SK-N-SH (cell line): ENCODE results near the gene SAMD8. TPM values are rescaled to one million over a fixed set of nuclear protein-coding genes. Genes with fewer than 3 reads are reported as not detected.

ENCODE experiments used
- CTCF ChIA-PET: fragments of 300-600, 350-600 bp; formaldehyde crosslinking; extraction: SDS; loops from one replicate; lab custom pipeline; 2021; lab: Yijun Ruan, JAX
- POLR2A ChIA-PET: fragments of 350-600 bp; sonication (Branson Sonifier 250); formaldehyde crosslinking; extraction: SDS; loops from one replicate; lab custom pipeline; 2020; ENCODE audit warnings: antibody characterized with exemption, inconsistent platforms; lab: Yijun Ruan, JAX
- DNase-seq: peaks from one replicate; pipeline ENCODE4 v3.0.0; 2012
- H2AFZ ChIP-seq: fragments of 200-600 bp; sonication (generic); 2 replicates; pipeline ENCODE4 v1.8.1; 2016; ENCODE audit warnings: antibody characterized with exemption, mild to moderate bottlenecking, low read depth
- H3F3A ChIP-seq: fragments of 200-600 bp; sonication (generic); replicated peaks from 2 replicates; pipeline ENCODE3; 2016; ENCODE audit warnings: antibody characterized with exemption, mild to moderate bottlenecking; ENCODE audit not compliant: insufficient read depth
- H3K27ac ChIP-seq, 2 experiments: fragments of 200-500 bp in 1 of 2; fragments of 200-600 bp in 1 of 2; sonication (Bioruptor generic) in 1 of 2; sonication (generic), shearing (Covaris generic) in 1 of 2; 2 replicates each; pipeline versions ENCODE4 v1.5.1 to v1.6.1; 2014 to 2016; ENCODE audit warnings: low read depth in 2 of 2, inconsistent platforms in 1 of 2, low read length in 1 of 2, mild to moderate bottlenecking in 1 of 2, mixed read lengths in 1 of 2
- H3K27me3 ChIP-seq: fragments of 200-600 bp; sonication (generic), shearing (Covaris generic); 2 replicates; pipeline ENCODE4 v1.6.1; 2016; ENCODE audit warnings: mixed run types; ENCODE audit not compliant: insufficient read depth
- H3K36me3 ChIP-seq, 2 experiments: fragments of 200-500 bp in 1 of 2; fragments of 200-600 bp in 1 of 2; sonication (Bioruptor generic) in 1 of 2; sonication (generic) in 1 of 2; replicated peaks in 1 of 2; 2 replicates each; pipeline versions ENCODE3 to v1.5.1; 2014 to 2016; ENCODE audit warnings: low read length in 1 of 2, mild to moderate bottlenecking in 1 of 2; ENCODE audit not compliant: insufficient read depth in 2 of 2, control insufficient read depth in 1 of 2
- H3K4me1 ChIP-seq, 2 experiments: fragments of 200-500 bp in 1 of 2; fragments of 200-600 bp in 1 of 2; sonication (Bioruptor generic) in 1 of 2; sonication (generic), shearing (Covaris generic) in 1 of 2; 2 replicates each; pipeline versions ENCODE4 v1.5.1 to v1.6.1; 2014 to 2016; ENCODE audit warnings: low read depth in 1 of 2, low read length in 1 of 2, mixed run types in 1 of 2; ENCODE audit not compliant: insufficient read depth in 2 of 2, control insufficient read depth in 1 of 2
- H3K4me2 ChIP-seq: fragments of 200-600 bp; sonication (generic), shearing (Covaris generic); 2 replicates; pipeline ENCODE4 v1.6.1; 2017; ENCODE audit warnings: mixed run types
- H3K4me3 ChIP-seq, 2 experiments: fragments of 200-500 bp in 1 of 2; fragments of 200-600 bp in 1 of 2; sonication (Bioruptor generic) in 1 of 2; sonication (generic), shearing (Covaris generic) in 1 of 2; 2 replicates each; pipeline versions ENCODE4 v1.5.1 to v1.8.1; 2014 to 2016; ENCODE audit warnings: low read depth in 2 of 2, inconsistent platforms in 1 of 2, low read length in 1 of 2, mild to moderate bottlenecking in 1 of 2, mixed read lengths in 1 of 2, moderate library complexity in 1 of 2
- H3K79me2 ChIP-seq: fragments of 200-600 bp; sonication (generic); 2 replicates; pipeline ENCODE4 v1.8.1; 2017; ENCODE audit warnings: mild to moderate bottlenecking; ENCODE audit not compliant: insufficient read depth
- H3K9ac ChIP-seq: fragments of 200-600 bp; sonication (generic); 2 replicates; pipeline ENCODE4 v1.6.1; 2017; ENCODE audit warnings: mixed run types
- H3K9me2 ChIP-seq: fragments of 200-600 bp; sonication (generic); 2 replicates; pipeline ENCODE4 v1.6.1; 2017; ENCODE audit warnings: mixed run types
- H3K9me3 ChIP-seq: fragments of 200-600 bp; sonication (generic); 2 replicates; pipeline ENCODE4 v1.6.1; 2017; ENCODE audit warnings: mixed run types, mild to moderate bottlenecking, moderate library complexity
- H4K20me1 ChIP-seq: fragments of 200-600 bp; sonication (generic); 2 replicates; pipeline ENCODE4 v1.6.1; 2017; ENCODE audit warnings: mild to moderate bottlenecking, mixed run types; ENCODE audit not compliant: insufficient read depth
- ELF1 ChIP-seq: IDR thresholded peaks from 2 replicates; pipeline ENCODE4 v1.4.0; 2012
- EZH2phosphoT487 ChIP-seq: fragments of 200-600 bp; sonication (generic); IDR thresholded peaks from 2 replicates; pipeline ENCODE4 v1.6.1; 2017; ENCODE audit warnings: low read depth, mixed run types, mild to moderate bottlenecking, antibody characterized with exemption, moderate library complexity, borderline replicate concordance
- FOXM1 ChIP-seq: IDR thresholded peaks from 2 replicates; pipeline ENCODE4 v1.4.0; 2012; ENCODE audit warnings: low read depth, mild to moderate bottlenecking
- GATA2 ChIP-seq: sonication (generic); formaldehyde crosslinking; IDR thresholded peaks from 2 replicates; pipeline ENCODE4 v1.5.0; 2020; ENCODE audit warnings: mild to moderate bottlenecking, missing genetic modification reagents
- JUND ChIP-seq: IDR thresholded peaks from 2 replicates; pipeline ENCODE4 v1.4.0; 2012
- MEF2A ChIP-seq: IDR thresholded peaks from 2 replicates; pipeline ENCODE4 v1.4.0; 2012; ENCODE audit warnings: low read depth, borderline replicate concordance
- NFIC ChIP-seq: IDR thresholded peaks from 2 replicates; pipeline ENCODE4 v1.4.0; 2012; ENCODE audit warnings: borderline replicate concordance
- RAD21 ChIP-seq: IDR thresholded peaks from 2 replicates; pipeline ENCODE4 v1.6.1; 2012; ENCODE audit warnings: mild to moderate bottlenecking, low read length
- SIN3A ChIP-seq: IDR thresholded peaks from 2 replicates; pipeline ENCODE4 v1.6.1; 2012; ENCODE audit warnings: low read depth, mild to moderate bottlenecking, low read length, moderate library complexity, borderline replicate concordance
- USF1 ChIP-seq: IDR thresholded peaks from 2 replicates; pipeline ENCODE4 v1.4.0; 2012; ENCODE audit warnings: low read depth, borderline replicate concordance
- USF2 ChIP-seq: fragments of 150-350 bp; IDR thresholded peaks from 2 replicates; pipeline ENCODE4 v1.6.1; 2017; ENCODE audit warnings: antibody characterized with exemption, low read length, low read depth, borderline replicate concordance
- WGBS: methylation state at CpG from one replicate; pipeline ENCODE4 v1.1.6; 2017; ENCODE audit warnings: low lambda C conversion rate; 5-methylcytosine and 5-hydroxymethylcytosine counted together
- polyA plus RNA-seq, 3 experiments: library from polyadenylated mRNA; depleted of rRNA; stranded (reverse); fragments of >200 nt; gene quantifications; 2 replicates each; pipeline ENCODE4 v1.2.3, GENCODE V29; 2012
- TF ChIP-seq, protein P1 (sequence below): fragments of 200-600 bp; sonication (generic); IDR thresholded peaks from 2 replicates; pipeline ENCODE4 v1.6.1; 2017; ENCODE audit warnings: antibody characterized with exemption, mild to moderate bottlenecking, moderate library complexity
- TF ChIP-seq, protein P2 (sequence below): fragments of 150-350 bp; IDR thresholded peaks from 2 replicates; pipeline ENCODE4 v1.6.1; 2016; ENCODE audit warnings: mild to moderate bottlenecking, low read depth, low read length
- TF ChIP-seq, protein P3 (sequence below): IDR thresholded peaks from 2 replicates; pipeline ENCODE4; 2012
- TF ChIP-seq, protein P4 (sequence below): IDR thresholded peaks from 2 replicates; pipeline ENCODE4 v1.4.0; 2012; ENCODE audit warnings: low read depth

SAMD8 gene
- polyA plus RNA-seq, 1 of the 3 experiments (the other 2 are of a cell fraction), result 9.7 TPM

DNA sequence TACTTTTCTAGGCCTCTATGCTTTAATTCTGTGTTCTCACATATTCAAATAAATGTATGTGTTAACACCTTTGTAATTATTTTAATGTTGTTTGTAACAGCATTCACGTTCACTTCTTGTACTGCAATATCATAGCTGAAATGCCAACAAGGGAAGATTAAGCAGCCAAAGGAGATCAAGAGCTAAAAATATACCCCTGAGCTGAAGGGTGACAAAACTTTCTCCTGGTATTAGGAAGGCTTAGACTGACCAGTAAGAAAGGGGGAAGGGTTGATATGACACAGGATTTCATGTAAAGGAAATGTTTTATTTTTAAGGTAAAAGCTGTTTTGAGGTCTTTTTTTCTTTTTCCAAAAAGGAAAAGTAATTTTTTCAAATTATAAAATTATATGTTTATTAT lies 58.8 kb downstream of the SAMD8 start:
- Histone ChIP-seq H4K20me1 (no peaks in the 10 kb centered on the region), H3K27ac (no peak overlapping the region), H3K79me2 (peaks cover 47% of the 10 kb centered on the region), H2AFZ (no peak overlapping the region), H3F3A (peaks cover 10% of the 10 kb centered on the region), H3K4me1 (0 out of 4 replicates have a peak, but pooled peaks cover 0 to 5% of the 10 kb centered on the region in 2 experiments), H3K36me3 (peaks cover 2 to 22% of the 10 kb centered on the region in 2 experiments), H3K27me3 (no peaks in the 10 kb centered on the region), H3K4me3 (no peak overlapping the region)
- WGBS, result 86% methylated on average over 1 of the region's 1 CpG
- no peak for DNase-seq
- TF ChIP-seq RAD21, result no peak
- TF ChIP-seq JUND, result no peak
- no peak for TF ChIP-seq GATA2
- TF ChIP-seq ELF1, result no peak
- no peak for TF ChIP-seq NFIC
- TF ChIP-seq USF1, result no peak
- TF ChIP-seq USF2, result no peak
- TF ChIP-seq MEF2A, result no peak
- TF ChIP-seq, protein P1, sequence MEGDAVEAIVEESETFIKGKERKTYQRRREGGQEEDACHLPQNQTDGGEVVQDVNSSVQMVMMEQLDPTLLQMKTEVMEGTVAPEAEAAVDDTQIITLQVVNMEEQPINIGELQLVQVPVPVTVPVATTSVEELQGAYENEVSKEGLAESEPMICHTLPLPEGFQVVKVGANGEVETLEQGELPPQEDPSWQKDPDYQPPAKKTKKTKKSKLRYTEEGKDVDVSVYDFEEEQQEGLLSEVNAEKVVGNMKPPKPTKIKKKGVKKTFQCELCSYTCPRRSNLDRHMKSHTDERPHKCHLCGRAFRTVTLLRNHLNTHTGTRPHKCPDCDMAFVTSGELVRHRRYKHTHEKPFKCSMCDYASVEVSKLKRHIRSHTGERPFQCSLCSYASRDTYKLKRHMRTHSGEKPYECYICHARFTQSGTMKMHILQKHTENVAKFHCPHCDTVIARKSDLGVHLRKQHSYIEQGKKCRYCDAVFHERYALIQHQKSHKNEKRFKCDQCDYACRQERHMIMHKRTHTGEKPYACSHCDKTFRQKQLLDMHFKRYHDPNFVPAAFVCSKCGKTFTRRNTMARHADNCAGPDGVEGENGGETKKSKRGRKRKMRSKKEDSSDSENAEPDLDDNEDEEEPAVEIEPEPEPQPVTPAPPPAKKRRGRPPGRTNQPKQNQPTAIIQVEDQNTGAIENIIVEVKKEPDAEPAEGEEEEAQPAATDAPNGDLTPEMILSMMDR, result no peak
- TF ChIP-seq EZH2phosphoT487, result no peak
- no peak for TF ChIP-seq SIN3A
- TF ChIP-seq, protein P2, sequence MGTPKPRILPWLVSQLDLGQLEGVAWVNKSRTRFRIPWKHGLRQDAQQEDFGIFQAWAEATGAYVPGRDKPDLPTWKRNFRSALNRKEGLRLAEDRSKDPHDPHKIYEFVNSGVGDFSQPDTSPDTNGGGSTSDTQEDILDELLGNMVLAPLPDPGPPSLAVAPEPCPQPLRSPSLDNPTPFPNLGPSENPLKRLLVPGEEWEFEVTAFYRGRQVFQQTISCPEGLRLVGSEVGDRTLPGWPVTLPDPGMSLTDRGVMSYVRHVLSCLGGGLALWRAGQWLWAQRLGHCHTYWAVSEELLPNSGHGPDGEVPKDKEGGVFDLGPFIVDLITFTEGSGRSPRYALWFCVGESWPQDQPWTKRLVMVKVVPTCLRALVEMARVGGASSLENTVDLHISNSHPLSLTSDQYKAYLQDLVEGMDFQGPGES, result no peak
- TF ChIP-seq, all 33 proteins: peak for 0
- Histone ChIP-seq H3K4me2 (no peak overlapping the region), H3K9me2 (no peaks in the 10 kb centered on the region), H3K9me3 (no peaks in the 10 kb centered on the region), H3K9ac (no peak overlapping the region)
- ChIA-PET CTCF (interaction anchor here (0.6 to 1.1 kb wide), 2 partner anchors 17 to 333 kb away, joined by 3 to 4 read pairs; no protein-coding TSS in a partner anchor), POLR2A (no interaction called here)

GRCh38 chr10:75175046-75175445 lies 63.6 kb downstream of the SAMD8 start:
- peaks cover 2% of the 10 kb centered on the region for H3F3A ChIP-seq
- no peak for DNase-seq
- H2AFZ ChIP-seq, result no peak overlapping the region
- WGBS, result 97% methylated on average over 2 of the region's 2 CpGs
- no peak for TF ChIP-seq JUND
- no peak for TF ChIP-seq SIN3A
- no peak for TF ChIP-seq FOXM1
- TF ChIP-seq, protein P1, result no peak
- TF ChIP-seq, protein P3, sequence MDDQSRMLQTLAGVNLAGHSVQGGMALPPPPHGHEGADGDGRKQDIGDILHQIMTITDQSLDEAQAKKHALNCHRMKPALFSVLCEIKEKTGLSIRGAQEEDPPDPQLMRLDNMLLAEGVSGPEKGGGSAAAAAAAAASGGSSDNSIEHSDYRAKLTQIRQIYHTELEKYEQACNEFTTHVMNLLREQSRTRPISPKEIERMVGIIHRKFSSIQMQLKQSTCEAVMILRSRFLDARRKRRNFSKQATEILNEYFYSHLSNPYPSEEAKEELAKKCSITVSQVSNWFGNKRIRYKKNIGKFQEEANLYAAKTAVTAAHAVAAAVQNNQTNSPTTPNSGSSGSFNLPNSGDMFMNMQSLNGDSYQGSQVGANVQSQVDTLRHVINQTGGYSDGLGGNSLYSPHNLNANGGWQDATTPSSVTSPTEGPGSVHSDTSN, result no peak
- TF ChIP-seq, protein P4, sequence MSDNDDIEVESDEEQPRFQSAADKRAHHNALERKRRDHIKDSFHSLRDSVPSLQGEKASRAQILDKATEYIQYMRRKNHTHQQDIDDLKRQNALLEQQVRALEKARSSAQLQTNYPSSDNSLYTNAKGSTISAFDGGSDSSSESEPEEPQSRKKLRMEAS, result no peak
- POLR2A ChIA-PET, result no interaction called here
- no peak overlapping the region for H3K27ac ChIP-seq
- no peak overlapping the region for H3K9ac ChIP-seq
- H3K4me3 ChIP-seq, result no peak overlapping the region
- H3K9me3 ChIP-seq, result no peaks in the 10 kb centered on the region
- peaks cover 23 to 34% of the 10 kb centered on the region in 2 experiments for H3K36me3 ChIP-seq
- no peaks in the 10 kb centered on the region for H3K9me2 ChIP-seq
- peaks cover 53% of the 10 kb centered on the region for H3K79me2 ChIP-seq
- no peak overlapping the region for H3K4me2 ChIP-seq
- no peaks in the 10 kb centered on the region for H4K20me1 ChIP-seq
- CTCF ChIA-PET, result interaction anchor here (2.0 kb wide), 1 partner anchor 9 kb away, joined by 6 read pairs; no protein-coding TSS in a partner anchor
- H3K27me3 ChIP-seq, result no peaks in the 10 kb centered on the region
- H3K4me1 ChIP-seq, result peaks cover 0 to 5% of the 10 kb centered on the region in 2 experiments; a peak in 1 of 4 replicates
